WTC11 (cell line): ENCODE results near the gene ANTXR1. TPM values are rescaled to one million over a fixed set of nuclear protein-coding genes. Genes with fewer than 3 reads are reported as not detected.

Experiments
- ATAC-seq: fragments of 200-7000 bp; cut with Tn5 transposase; 2 replicates; pipeline ENCODE4 v1.10.0; 2021; ENCODE audit warnings: mild to moderate bottlenecking, moderate library complexity
- CTCF ChIA-PET: fragments of 300-600 bp; sonication (Branson Sonifier 250); formaldehyde crosslinking; loops from one replicate; lab custom pipeline; 2021; ENCODE audit warnings: antibody characterized with exemption; lab: Charles Lee
- POLR2A ChIA-PET: fragments of 350-600 bp; sonication (Branson Sonifier 250); formaldehyde crosslinking; loops from one replicate; lab custom pipeline; 2021; ENCODE audit warnings: antibody characterized with exemption; lab: Charles Lee
- DNase-seq: peaks from one replicate; pipeline ENCODE4 v3.0.0; 2021; ENCODE audit warnings: low spot score
- H3K27ac Mint-ChIP-seq: 2 replicates; pipeline ENCODE4 v1.8.0; 2021; ENCODE audit warnings: mixed read lengths
- H3K27me3 Mint-ChIP-seq: 2 replicates; pipeline ENCODE4 v1.8.0; 2021; ENCODE audit warnings: low read depth, mild to moderate bottlenecking, moderate library complexity, mixed read lengths
- H3K36me3 Mint-ChIP-seq: 2 replicates; pipeline ENCODE4 v1.8.0; 2021; ENCODE audit warnings: mixed read lengths
- H3K4me1 Mint-ChIP-seq: 2 replicates; pipeline ENCODE4 v1.8.0; 2022; ENCODE audit warnings: mixed read lengths
- H3K4me3 Mint-ChIP-seq: 2 replicates; pipeline ENCODE4 v1.8.0; 2021; ENCODE audit warnings: mild to moderate bottlenecking, moderate library complexity, mixed read lengths
- H3K9me3 Mint-ChIP-seq: 2 replicates; pipeline ENCODE4 v1.8.0; 2021; ENCODE audit warnings: mixed read lengths
- CREB1 ChIP-seq: sonication (generic); formaldehyde crosslinking; IDR thresholded peaks from 2 replicates; pipeline ENCODE4 v1.8.0; 2023; ENCODE audit warnings: mild to moderate bottlenecking, missing genetic modification reagents
- CREM ChIP-seq: sonication (generic); formaldehyde crosslinking; IDR thresholded peaks from 2 replicates; pipeline ENCODE4 v1.8.1; 2022; ENCODE audit warnings: mild to moderate bottlenecking, missing genetic modification reagents, moderate library complexity
- EMX1 ChIP-seq: fragments of 250-450 bp; sonication (Bioruptor Pico); IDR thresholded peaks from 2 replicates; pipeline ENCODE4 v1.8.0; 2021; ENCODE audit warnings: mild to moderate bottlenecking
- FOXJ3 ChIP-seq: sonication (generic); formaldehyde crosslinking; IDR thresholded peaks from 2 replicates; pipeline ENCODE4 v1.9.0; 2021; ENCODE audit warnings: missing genetic modification reagents, mild to moderate bottlenecking, borderline replicate concordance
- FOXK1 ChIP-seq: sonication (generic); formaldehyde crosslinking; IDR thresholded peaks from 2 replicates; pipeline ENCODE4 v1.8.0; 2022; ENCODE audit warnings: mild to moderate bottlenecking, moderate library complexity, missing genetic modification reagents
- GTF2I ChIP-seq: fragments of 250-450 bp; sonication (Bioruptor Pico); conservative IDR thresholded peaks from 2 replicates; pipeline ENCODE4 v1.4.0; 2021; ENCODE audit warnings: mild to moderate bottlenecking
- MXD4 ChIP-seq: fragments of 250-450 bp; sonication (Bioruptor Pico); IDR thresholded peaks from 2 replicates; pipeline ENCODE4 v1.8.0; 2021; ENCODE audit warnings: mild to moderate bottlenecking, moderate library complexity, borderline replicate concordance
- PRRX2 ChIP-seq: fragments of 250-450 bp; sonication (Bioruptor Pico); IDR thresholded peaks from 2 replicates; pipeline ENCODE4 v1.8.0; 2021; ENCODE audit warnings: mild to moderate bottlenecking
- RELA ChIP-seq: sonication (generic); formaldehyde crosslinking; IDR thresholded peaks from 2 replicates; pipeline ENCODE4 v1.8.1; 2022; ENCODE audit warnings: missing genetic modification reagents, mild to moderate bottlenecking, borderline replicate concordance
- SMAD3 ChIP-seq: sonication (generic); formaldehyde crosslinking; IDR thresholded peaks from 2 replicates; pipeline ENCODE4 v1.8.0; 2022; ENCODE audit warnings: missing genetic modification reagents, mild to moderate bottlenecking, borderline replicate concordance
- USF2 ChIP-seq: sonication (generic); formaldehyde crosslinking; IDR thresholded peaks from 2 replicates; pipeline ENCODE4 v1.8.1; 2023; ENCODE audit warnings: mild to moderate bottlenecking, missing genetic modification reagents, moderate library complexity
- ZBTB21 ChIP-seq: sonication (generic); formaldehyde crosslinking; IDR thresholded peaks from 2 replicates; pipeline ENCODE4 v1.8.1; 2023; ENCODE audit warnings: mild to moderate bottlenecking, missing genetic modification reagents, borderline replicate concordance
- ZNF219 ChIP-seq: sonication (generic); formaldehyde crosslinking; IDR thresholded peaks from 2 replicates; pipeline ENCODE4 v1.8.0; 2023; ENCODE audit warnings: missing genetic modification reagents, mild to moderate bottlenecking, borderline replicate concordance
- ZNF232 ChIP-seq: sonication (generic); formaldehyde crosslinking; IDR thresholded peaks from 2 replicates; pipeline ENCODE4 v1.8.0; 2022; ENCODE audit warnings: mild to moderate bottlenecking, missing genetic modification reagents
- ZNF263 ChIP-seq: sonication (generic); formaldehyde crosslinking; IDR thresholded peaks from 2 replicates; pipeline ENCODE4 v1.8.1; 2022; ENCODE audit warnings: low read depth, mild to moderate bottlenecking, moderate library complexity, missing genetic modification reagents
- ZNF416 ChIP-seq: fragments of 250-450 bp; sonication (Bioruptor Pico); IDR thresholded peaks from 2 replicates; pipeline ENCODE4 v1.9.0; 2021; ENCODE audit warnings: mild to moderate bottlenecking, inconsistent platforms
- ZNF512 ChIP-seq: sonication (generic); formaldehyde crosslinking; IDR thresholded peaks from 2 replicates; pipeline ENCODE4 v1.8.1; 2022; ENCODE audit warnings: missing genetic modification reagents, borderline replicate concordance
- ZNF532 ChIP-seq: fragments of 250-450 bp; sonication (Bioruptor Pico); IDR thresholded peaks from 2 replicates; pipeline ENCODE4 v1.9.0; 2021; ENCODE audit warnings: mild to moderate bottlenecking, borderline replicate concordance
- ZSCAN18 ChIP-seq: fragments of 250-450 bp; sonication (Bioruptor Pico); IDR thresholded peaks from 2 replicates; pipeline ENCODE4 v2.1.2; 2022; ENCODE audit warnings: mild to moderate bottlenecking, moderate library complexity
- total RNA-seq: library from RNA; stranded (reverse); gene quantifications from 3 replicates; pipeline ENCODE4 v1.2.3, GENCODE V29; 2021
- TF ChIP-seq, protein P1 (sequence below): sonication (generic); formaldehyde crosslinking; IDR thresholded peaks from 2 replicates; pipeline ENCODE4 v1.8.1; 2022; ENCODE audit warnings: mild to moderate bottlenecking, moderate library complexity, missing genetic modification reagents
- TF ChIP-seq, protein P2 (sequence below): sonication (generic); formaldehyde crosslinking; IDR thresholded peaks from 2 replicates; pipeline ENCODE4 v1.8.1; 2023; ENCODE audit warnings: mild to moderate bottlenecking, missing genetic modification reagents
- TF ChIP-seq, protein P3 (sequence below): sonication (generic); formaldehyde crosslinking; IDR thresholded peaks from 2 replicates; pipeline ENCODE4 v1.8.1; 2023; ENCODE audit warnings: mild to moderate bottlenecking, missing genetic modification reagents

The ANTXR1 gene
- total RNA-seq, 1 experiment from 2014 or later, result 30.0 TPM

DNA sequence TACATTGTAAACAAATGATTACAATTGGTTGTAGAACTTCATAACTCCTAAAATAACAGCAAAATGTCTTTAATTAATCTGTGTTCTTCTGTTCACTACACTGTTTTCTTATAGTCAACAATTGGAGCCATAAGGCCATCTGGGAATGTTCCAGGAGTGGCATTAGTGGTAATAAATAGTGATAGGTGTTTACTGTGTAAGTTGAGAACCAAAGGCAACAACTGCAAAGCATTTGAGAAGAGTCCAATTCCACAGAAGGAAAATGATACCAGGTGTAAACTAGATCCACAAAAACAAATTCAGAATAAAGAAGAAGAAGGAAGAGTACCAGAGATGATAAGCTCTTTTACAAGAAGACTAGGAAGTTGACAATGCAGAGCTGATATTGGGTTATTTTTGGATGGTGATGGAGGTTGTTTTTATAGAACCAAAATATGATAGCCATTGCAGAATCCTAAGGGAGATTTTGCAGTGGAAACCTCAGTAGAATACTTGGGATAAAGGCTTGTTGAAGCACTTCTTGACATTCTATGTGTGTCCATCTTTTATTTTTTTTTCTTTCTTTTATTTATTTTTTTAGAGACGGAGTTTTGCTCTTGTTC, 52.9 kb downstream of the ANTXR1 start (continued):
- no peak for TF ChIP-seq ZSCAN18 (CRISPR knock-in tag)
- TF ChIP-seq USF2 (CRISPR knock-in tag), result no peak
- no peak for TF ChIP-seq CREM (CRISPR knock-in tag)
- TF ChIP-seq ZNF219 (CRISPR knock-in tag), result no peak
- no peak for TF ChIP-seq ZNF232 (CRISPR knock-in tag)
- TF ChIP-seq ZNF532 (CRISPR knock-in tag), result no peak
- TF ChIP-seq, protein P1, sequence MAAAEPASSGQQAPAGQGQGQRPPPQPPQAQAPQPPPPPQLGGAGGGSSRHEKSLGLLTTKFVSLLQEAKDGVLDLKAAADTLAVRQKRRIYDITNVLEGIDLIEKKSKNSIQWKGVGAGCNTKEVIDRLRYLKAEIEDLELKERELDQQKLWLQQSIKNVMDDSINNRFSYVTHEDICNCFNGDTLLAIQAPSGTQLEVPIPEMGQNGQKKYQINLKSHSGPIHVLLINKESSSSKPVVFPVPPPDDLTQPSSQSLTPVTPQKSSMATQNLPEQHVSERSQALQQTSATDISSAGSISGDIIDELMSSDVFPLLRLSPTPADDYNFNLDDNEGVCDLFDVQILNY (CRISPR knock-in tag), result no peak
- no peak for TF ChIP-seq ZNF416
- TF ChIP-seq ZNF263 (CRISPR knock-in tag), result no peak

- H3K4me1 Mint-ChIP-seq, result no peaks in the 10 kb centered on the region
- no peaks in the 10 kb centered on the region for H3K9me3 Mint-ChIP-seq
- CTCF ChIA-PET, result no interaction called here
- H3K27me3 Mint-ChIP-seq, result no peaks in the 10 kb centered on the region
- ATAC-seq (no peak), DNase-seq (no peak)
- no peak overlapping the region for H3K27ac Mint-ChIP-seq
- POLR2A ChIA-PET, result no interaction called here
- H3K36me3 Mint-ChIP-seq, result no peaks in the 10 kb centered on the region
- no peak overlapping the region for H3K4me3 Mint-ChIP-seq
- no peak for TF ChIP-seq GTF2I
- no peak for TF ChIP-seq ZBTB21 (CRISPR knock-in tag)
- no peak for TF ChIP-seq EMX1 (CRISPR knock-in tag)
- TF ChIP-seq FOXJ3 (CRISPR knock-in tag), result no peak
- TF ChIP-seq, protein P2, sequence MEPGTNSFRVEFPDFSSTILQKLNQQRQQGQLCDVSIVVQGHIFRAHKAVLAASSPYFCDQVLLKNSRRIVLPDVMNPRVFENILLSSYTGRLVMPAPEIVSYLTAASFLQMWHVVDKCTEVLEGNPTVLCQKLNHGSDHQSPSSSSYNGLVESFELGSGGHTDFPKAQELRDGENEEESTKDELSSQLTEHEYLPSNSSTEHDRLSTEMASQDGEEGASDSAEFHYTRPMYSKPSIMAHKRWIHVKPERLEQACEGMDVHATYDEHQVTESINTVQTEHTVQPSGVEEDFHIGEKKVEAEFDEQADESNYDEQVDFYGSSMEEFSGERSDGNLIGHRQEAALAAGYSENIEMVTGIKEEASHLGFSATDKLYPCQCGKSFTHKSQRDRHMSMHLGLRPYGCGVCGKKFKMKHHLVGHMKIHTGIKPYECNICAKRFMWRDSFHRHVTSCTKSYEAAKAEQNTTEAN (CRISPR knock-in tag), result no peak
- no peak for TF ChIP-seq CREB1 (CRISPR knock-in tag)
- no peak for TF ChIP-seq PRRX2 (CRISPR knock-in tag)
- no peak for TF ChIP-seq FOXK1 (CRISPR knock-in tag)
- no peak for TF ChIP-seq SMAD3 (CRISPR knock-in tag)
- no peak for TF ChIP-seq ZNF512 (CRISPR knock-in tag)
- no peak for TF ChIP-seq ZSCAN18 (CRISPR knock-in tag)
- TF ChIP-seq, protein P3, sequence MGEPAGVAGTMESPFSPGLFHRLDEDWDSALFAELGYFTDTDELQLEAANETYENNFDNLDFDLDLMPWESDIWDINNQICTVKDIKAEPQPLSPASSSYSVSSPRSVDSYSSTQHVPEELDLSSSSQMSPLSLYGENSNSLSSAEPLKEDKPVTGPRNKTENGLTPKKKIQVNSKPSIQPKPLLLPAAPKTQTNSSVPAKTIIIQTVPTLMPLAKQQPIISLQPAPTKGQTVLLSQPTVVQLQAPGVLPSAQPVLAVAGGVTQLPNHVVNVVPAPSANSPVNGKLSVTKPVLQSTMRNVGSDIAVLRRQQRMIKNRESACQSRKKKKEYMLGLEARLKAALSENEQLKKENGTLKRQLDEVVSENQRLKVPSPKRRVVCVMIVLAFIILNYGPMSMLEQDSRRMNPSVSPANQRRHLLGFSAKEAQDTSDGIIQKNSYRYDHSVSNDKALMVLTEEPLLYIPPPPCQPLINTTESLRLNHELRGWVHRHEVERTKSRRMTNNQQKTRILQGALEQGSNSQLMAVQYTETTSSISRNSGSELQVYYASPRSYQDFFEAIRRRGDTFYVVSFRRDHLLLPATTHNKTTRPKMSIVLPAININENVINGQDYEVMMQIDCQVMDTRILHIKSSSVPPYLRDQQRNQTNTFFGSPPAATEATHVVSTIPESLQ (CRISPR knock-in tag), result no peak
- TF ChIP-seq MXD4 (CRISPR knock-in tag), result no peak
- TF ChIP-seq ZNF219 (CRISPR knock-in tag), result no peak
- no peak for TF ChIP-seq RELA (CRISPR knock-in tag)
Measured at GRCh38 chr2:69067026-69067630, 54.1 kb downstream of the ANTXR1 start.
